ENCODE data around the gene MEG3.

MEG3 gene

GRCh38 chr14:100861937-100862247 is 36.0 kb downstream of the MEG3 start:
- H2AFZ ChIP-seq (ENCODE audit: low read depth), result no peak overlapping the region
- no peaks in the 10 kb centered on the region for H3K4me1 ChIP-seq (ENCODE audit: low read depth, poor library complexity, severe bottlenecking)
- H3K27me3 ChIP-seq (ENCODE audit: insufficient read depth, low read depth), result peaks cover 42% of the 10 kb centered on the region; the same call in 1 of the 2 replicates
- no peaks in the 10 kb centered on the region for H3K79me2 ChIP-seq (ENCODE audit: insufficient read depth, low read depth)
- no peak overlapping the region for H3K9ac ChIP-seq
- no peak overlapping the region for H3K4me3 ChIP-seq (IDR thresholded peaks at IDR 0.05; ENCODE audit: insufficient read depth, low read depth, low read length)
- H3K27ac ChIP-seq, result no peak overlapping the region
- no peak overlapping the region for H3K4me2 ChIP-seq
- H4K20me1 ChIP-seq (ENCODE audit: insufficient read depth), result no peaks in the 10 kb centered on the region
- no peaks in the 10 kb centered on the region for H3K36me3 ChIP-seq (ENCODE audit: insufficient read depth)
- no peak for TF ChIP-seq CTCF (conservative IDR thresholded peaks at IDR 0.05; ENCODE audit: low read depth, low read length)

GRCh38 chr14:100862277-100862676 is 36.4 kb downstream of the MEG3 start:
- H3K9ac ChIP-seq, result no peak overlapping the region
- no peaks in the 10 kb centered on the region for H3K36me3 ChIP-seq (ENCODE audit: insufficient read depth)
- no peak overlapping the region for H3K27ac ChIP-seq
- H3K79me2 ChIP-seq (ENCODE audit: insufficient read depth, low read depth), result no peaks in the 10 kb centered on the region
- no peaks in the 10 kb centered on the region for H3K4me1 ChIP-seq (ENCODE audit: low read depth, poor library complexity, severe bottlenecking)
- no peak for TF ChIP-seq CTCF (conservative IDR thresholded peaks at IDR 0.05; ENCODE audit: low read depth, low read length)
- no peaks in the 10 kb centered on the region for H4K20me1 ChIP-seq (ENCODE audit: insufficient read depth)
- H3K4me3 ChIP-seq (IDR thresholded peaks at IDR 0.05; ENCODE audit: insufficient read depth, low read depth, low read length), result no peak overlapping the region
- peaks cover 42% of the 10 kb centered on the region; the same call in 1 of the 2 replicates for H3K27me3 ChIP-seq (ENCODE audit: insufficient read depth, low read depth)
- no peak overlapping the region for H3K4me2 ChIP-seq
- no peak overlapping the region for H2AFZ ChIP-seq (ENCODE audit: low read depth)

- no peaks in the 10 kb centered on the region for H3K36me3 ChIP-seq (ENCODE audit: insufficient read depth)
- no peak overlapping the region for H3K27ac ChIP-seq
- no peaks in the 10 kb centered on the region for H4K20me1 ChIP-seq (ENCODE audit: insufficient read depth)
- no peak overlapping the region for H2AFZ ChIP-seq (ENCODE audit: low read depth)
- no peaks in the 10 kb centered on the region for H3K79me2 ChIP-seq (ENCODE audit: insufficient read depth, low read depth)
- H3K4me1 ChIP-seq (ENCODE audit: low read depth, poor library complexity, severe bottlenecking), result no peaks in the 10 kb centered on the region
- H3K4me2 ChIP-seq, result no peak overlapping the region
- H3K27me3 ChIP-seq (ENCODE audit: insufficient read depth, low read depth), result peaks cover 42% of the 10 kb centered on the region; the same call in 1 of the 2 replicates
- H3K9ac ChIP-seq, result no peak overlapping the region
- no peak overlapping the region for H3K4me3 ChIP-seq (IDR thresholded peaks at IDR 0.05; ENCODE audit: insufficient read depth, low read depth, low read length)
- TF ChIP-seq CTCF (conservative IDR thresholded peaks at IDR 0.05; ENCODE audit: low read depth, low read length), result no peak
Observed at GRCh38 chr14:100862793-100863192, 36.9 kb downstream of the MEG3 start.

- no peak overlapping the region for H3K27ac ChIP-seq
- no peak overlapping the region for H2AFZ ChIP-seq (ENCODE audit: low read depth)
- no peak overlapping the region for H3K9ac ChIP-seq
- no peak overlapping the region for H3K4me3 ChIP-seq (IDR thresholded peaks at IDR 0.05; ENCODE audit: insufficient read depth, low read depth, low read length)
- TF ChIP-seq CTCF (conservative IDR thresholded peaks at IDR 0.05; ENCODE audit: low read depth, low read length), result no peak
- no peaks in the 10 kb centered on the region for H3K79me2 ChIP-seq (ENCODE audit: insufficient read depth, low read depth)
- no peaks in the 10 kb centered on the region for H4K20me1 ChIP-seq (ENCODE audit: insufficient read depth)
- peaks cover 42% of the 10 kb centered on the region; the same call in 1 of the 2 replicates for H3K27me3 ChIP-seq (ENCODE audit: insufficient read depth, low read depth)
- H3K4me2 ChIP-seq, result no peak overlapping the region
- H3K4me1 ChIP-seq (ENCODE audit: low read depth, poor library complexity, severe bottlenecking), result no peaks in the 10 kb centered on the region
- no peaks in the 10 kb centered on the region for H3K36me3 ChIP-seq (ENCODE audit: insufficient read depth)
Observed at GRCh38 chr14:100864206-100864605, 38.3 kb downstream of the MEG3 start.
